Stimulated activated CD8-positive, alpha-beta memory T cell treated with anti-CD3 and anti-CD28 coated beads, Interleukin-12 subunit alpha, Interleukin-12 subunit beta, amount 100 ng/mL, for 24 hours (primary cell): ENCODE measurements around the gene CASP7.
"Not testable (repeated sequence)": the region's sequence is repeated elsewhere in the genome, so short reads cannot be mapped to it uniquely, and the experiment has no call there.

Experiments used
- DNase-seq: peaks from one replicate; pipeline ENCODE4 v3.0.0-alpha.2; 2020; ENCODE audit errors: extremely low read depth

Gene CASP7

DNA sequence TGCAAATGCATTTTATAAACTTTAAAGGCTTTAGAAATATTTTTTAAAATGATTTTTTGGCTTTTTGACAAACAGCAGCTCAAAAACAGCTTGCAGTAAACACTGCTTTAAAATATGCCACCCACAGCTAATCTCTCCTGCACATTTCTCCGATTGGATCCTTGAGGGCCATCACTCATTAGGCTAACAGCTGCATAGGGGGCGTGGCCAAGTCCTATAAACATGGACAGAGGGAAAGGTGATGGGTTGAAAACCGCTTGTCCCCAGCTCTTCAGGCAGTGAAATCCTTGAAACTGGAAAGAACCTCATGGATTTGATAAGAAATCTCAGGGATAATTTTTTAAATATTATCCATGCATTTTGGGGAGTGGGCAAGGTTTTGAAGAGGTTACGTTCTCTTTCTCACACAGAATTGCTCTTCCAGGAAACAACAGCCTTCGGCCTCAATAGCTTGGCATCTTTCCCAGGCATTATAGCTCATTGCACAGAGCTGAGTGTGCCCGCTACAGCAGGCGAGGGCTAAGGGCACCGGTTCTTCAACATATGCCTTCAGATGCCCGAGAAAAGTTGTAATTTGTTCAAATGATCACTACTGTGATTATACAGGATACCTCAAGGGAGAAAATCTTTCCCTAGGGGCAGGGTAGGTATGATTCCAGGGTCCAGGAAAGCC lies 73.4 kb downstream of the CASP7 start:
- no peak for DNase-seq

GRCh38 chr10:113754125-113754524 lies 74.4 kb downstream of the CASP7 start:
- DNase-seq: no peak

DNA sequence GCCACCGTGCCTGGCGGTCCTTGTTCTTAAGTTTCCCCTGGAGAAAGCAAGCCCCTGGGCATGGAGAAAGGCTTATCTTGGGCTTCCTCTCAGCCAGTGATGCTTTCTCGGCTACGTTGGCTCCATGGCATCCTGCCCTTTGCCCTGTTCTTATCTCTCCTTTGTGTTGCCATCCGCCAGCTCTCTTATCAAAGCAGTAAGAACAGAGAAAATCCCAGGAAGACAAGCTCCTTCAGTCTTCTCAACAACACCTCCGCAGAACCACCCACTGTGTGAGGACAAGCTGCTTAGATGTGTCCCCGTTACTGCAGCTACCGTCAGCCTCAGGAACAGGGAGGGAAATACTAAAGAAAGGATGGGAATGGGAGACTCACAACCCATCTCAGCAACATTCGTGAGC lies 75.1 kb downstream of the CASP7 start:
- no peak for DNase-seq

DNA sequence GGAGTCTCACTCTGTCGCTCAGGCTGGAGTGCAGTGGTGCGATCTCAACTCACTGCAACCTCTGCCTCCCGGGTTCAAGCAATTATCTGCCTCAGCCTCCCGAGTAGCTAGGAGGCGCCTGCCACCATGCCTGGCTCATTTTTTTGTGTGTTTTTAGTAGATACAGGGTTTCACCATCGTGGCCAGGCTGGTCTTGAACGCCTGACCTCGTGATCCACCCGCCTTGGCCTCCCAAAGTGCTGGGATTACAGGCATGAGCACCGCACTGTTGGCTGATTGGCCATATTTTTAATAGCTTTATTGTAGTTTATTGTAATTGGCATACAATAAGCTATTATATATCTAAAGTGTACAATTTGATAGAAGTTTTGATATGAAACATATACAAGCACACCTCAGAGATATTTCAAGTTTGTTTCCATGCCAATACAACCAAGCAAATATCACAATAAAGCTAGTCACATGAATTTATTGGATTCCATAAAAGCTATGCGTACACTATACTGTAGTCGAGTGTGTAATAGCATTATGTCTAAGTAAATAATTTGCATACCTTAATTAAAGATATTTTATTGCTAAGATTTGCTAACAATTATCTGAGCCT lies 77.3 kb downstream of the CASP7 start:
- no peak for DNase-seq

DNA sequence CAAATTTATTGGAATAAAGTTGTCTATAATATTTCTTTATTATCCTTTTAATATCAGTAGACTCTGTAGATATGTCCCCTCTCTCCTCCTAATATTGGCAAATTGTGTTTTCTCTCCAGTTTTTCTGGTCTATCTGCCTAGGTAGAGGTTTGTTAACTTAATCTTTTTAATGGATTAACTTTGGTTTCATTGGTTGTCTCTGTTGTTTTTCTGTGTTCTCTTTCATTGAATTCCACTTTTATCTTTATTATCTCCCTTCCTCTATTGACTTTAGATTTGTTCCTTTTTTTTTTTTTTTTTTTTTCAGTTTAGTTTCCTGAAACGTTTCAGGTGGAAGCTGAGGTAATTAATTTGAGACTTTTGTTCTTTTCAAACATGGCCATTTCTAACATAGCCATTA lies 82.4 kb downstream of the CASP7 start:
- DNase-seq: no peak

GRCh38 chr10:113764582-113764981 lies 84.9 kb downstream of the CASP7 start:
- DNase-seq: no peak

GRCh38 chr10:113765910-113766309 lies 86.2 kb downstream of the CASP7 start:
- no peak for DNase-seq

DNA sequence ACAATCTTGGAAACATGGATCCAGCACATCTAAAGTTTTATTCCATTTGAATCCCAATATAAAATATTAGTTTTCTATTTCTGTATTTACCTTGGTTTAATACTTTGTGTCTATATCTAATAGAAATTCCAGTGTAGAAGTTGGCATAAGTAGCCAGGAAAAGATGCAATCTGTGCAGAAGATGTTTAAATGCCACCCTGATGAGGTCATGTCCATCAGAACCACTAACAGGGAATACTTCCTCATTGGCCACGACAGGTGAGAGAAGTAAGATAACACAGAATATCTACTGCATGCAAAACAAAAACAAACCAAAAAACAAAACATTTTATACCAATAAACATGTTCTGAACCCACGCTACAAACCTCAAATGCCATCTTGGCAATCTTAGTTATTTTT lies 87.5 kb downstream of the CASP7 start:
- no peak for DNase-seq

- DNase-seq: no peak
Measured at GRCh38 chr10:113770346-113770745, 90.6 kb downstream of the CASP7 start.

DNA sequence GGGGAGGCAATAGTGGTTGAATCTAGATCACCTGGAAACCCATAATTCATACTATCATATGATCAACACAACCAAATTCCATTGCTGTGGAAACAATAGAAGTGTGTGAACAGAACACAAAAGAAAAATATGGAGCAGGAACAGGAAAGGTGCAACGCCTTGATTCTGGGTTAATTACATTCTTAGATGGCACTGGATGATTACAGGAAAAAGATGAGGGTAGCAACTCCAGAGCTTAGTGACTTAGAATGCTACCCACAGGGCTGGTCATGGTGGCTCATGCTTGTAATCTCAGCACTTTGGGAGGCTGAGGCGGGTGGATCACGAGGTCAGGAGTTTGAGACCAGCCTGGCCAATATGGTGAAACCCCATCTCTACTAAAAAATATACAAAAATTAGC lies 91.4 kb downstream of the CASP7 start:
- DNase-seq: not testable (repeated sequence)

- DNase-seq: no peak
Measured at GRCh38 chr10:113775686-113776294, 96.1 kb downstream of the CASP7 start.

DNA sequence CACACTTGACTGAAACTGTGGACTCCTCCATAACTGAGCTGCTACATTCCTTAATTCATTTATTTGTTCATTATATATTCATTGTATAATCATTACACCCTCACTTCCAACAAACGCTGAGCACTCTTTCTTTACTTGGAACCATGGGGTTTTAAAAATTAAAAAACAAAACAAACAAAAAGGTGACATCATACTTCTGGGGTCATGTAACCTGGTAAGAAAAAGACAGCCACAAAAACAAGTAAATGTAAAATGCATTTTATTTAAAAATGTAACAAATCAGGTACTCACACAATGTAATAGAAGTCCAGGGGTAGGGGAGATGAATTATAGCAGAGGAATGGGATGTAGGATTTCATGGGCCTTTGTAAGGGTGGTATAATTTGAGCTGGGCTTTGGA lies 96.8 kb downstream of the CASP7 start:
- no peak for DNase-seq
